ENCODE data around the gene EHBP1. TPM values are rescaled to one million over a fixed set of nuclear protein-coding genes. Genes with fewer than 3 reads are reported as not detected.

The EHBP1 gene
- polyA plus RNA-seq, 3 donors, result 4.2 to 6.1 (median 6.0) TPM

DNA sequence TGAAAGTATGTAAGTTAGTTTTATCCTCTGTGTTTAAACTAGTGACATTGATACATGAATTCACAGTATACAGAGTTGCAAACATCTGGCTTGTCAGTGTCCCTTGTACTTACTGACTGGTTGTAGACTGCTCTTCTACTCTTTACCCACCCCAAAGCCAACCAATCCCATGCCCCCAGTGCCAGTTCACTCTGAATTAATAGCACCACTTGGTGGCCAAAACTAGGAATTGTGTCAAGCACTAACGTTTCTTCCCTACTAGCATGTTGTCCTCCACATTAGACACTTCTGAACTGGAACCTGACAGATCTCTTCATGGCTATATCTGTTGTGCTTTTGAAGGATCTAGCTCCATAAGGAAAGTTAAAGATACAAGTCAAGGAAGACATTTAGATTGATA, 317.9 kb downstream of the EHBP1 start:
- H3K9me3 Mint-ChIP-seq, result peaks cover 0 to 2% (median 0%) of the 10 kb centered on the region in 7 donors
- intact Hi-C loops (cut with micrococcal nuclease), result no loop called here
- Histone ChIP-seq H3K27me3 (ENCODE audit: control insufficient read depth in 2 of 2, insufficient read depth in 2 of 2, low read length in 2 of 2) (no peaks in the 10 kb centered on the region), H3K9ac (ENCODE audit: insufficient read depth, low read length, poor library complexity, severe bottlenecking) (no peak overlapping the region), H3K4me3 (replicated peaks in 1 of 3; ENCODE audit: low read depth in 2 of 3, low read length in 3 of 3) (no peak overlapping the region), H3K4me1 (ENCODE audit: control insufficient read depth in 1 of 2, insufficient read depth in 2 of 2, low read length in 2 of 2) (no peaks in the 10 kb centered on the region), H4K20me1 (ENCODE audit: insufficient read depth, low read length) (no peaks in the 10 kb centered on the region), H2AFZ (ENCODE audit: insufficient read depth, low read depth, low read length, poor library complexity, severe bottlenecking) (no peak overlapping the region), H3K79me2 (ENCODE audit: insufficient read depth, low read length) (no peaks in the 10 kb centered on the region), H3K36me3 (replicated peaks in 1 of 2; ENCODE audit: control insufficient read depth in 1 of 2, insufficient read depth in 2 of 2, low read length in 2 of 2) (no peaks in the 10 kb centered on the region), H3K9me3 (replicated peaks in 1 of 2; ENCODE audit: control insufficient read depth in 1 of 2, insufficient read depth in 1 of 2, low read length in 2 of 2) (no peaks in the 10 kb centered on the region), H3K27ac (ENCODE audit: low read depth in 1 of 2, low read length in 2 of 2) (no peak overlapping the region), H3K4me2 (replicated peaks; ENCODE audit: extremely low read depth, low read length, poor library complexity, severe bottlenecking) (no peak overlapping the region)
- H3K27ac Mint-ChIP-seq, result no peak overlapping the region
- H3K27me3 Mint-ChIP-seq (ENCODE audit: low read depth in 3 of 3), result peaks cover 0 to 3% (median 1%) of the 10 kb centered on the region in 3 donors
- no peaks in the 10 kb centered on the region for H3K4me1 Mint-ChIP-seq
- H3K36me3 Mint-ChIP-seq, result peaks cover 4 to 12% of the 10 kb centered on the region in 2 donors
- TF ChIP-seq, protein P1, sequence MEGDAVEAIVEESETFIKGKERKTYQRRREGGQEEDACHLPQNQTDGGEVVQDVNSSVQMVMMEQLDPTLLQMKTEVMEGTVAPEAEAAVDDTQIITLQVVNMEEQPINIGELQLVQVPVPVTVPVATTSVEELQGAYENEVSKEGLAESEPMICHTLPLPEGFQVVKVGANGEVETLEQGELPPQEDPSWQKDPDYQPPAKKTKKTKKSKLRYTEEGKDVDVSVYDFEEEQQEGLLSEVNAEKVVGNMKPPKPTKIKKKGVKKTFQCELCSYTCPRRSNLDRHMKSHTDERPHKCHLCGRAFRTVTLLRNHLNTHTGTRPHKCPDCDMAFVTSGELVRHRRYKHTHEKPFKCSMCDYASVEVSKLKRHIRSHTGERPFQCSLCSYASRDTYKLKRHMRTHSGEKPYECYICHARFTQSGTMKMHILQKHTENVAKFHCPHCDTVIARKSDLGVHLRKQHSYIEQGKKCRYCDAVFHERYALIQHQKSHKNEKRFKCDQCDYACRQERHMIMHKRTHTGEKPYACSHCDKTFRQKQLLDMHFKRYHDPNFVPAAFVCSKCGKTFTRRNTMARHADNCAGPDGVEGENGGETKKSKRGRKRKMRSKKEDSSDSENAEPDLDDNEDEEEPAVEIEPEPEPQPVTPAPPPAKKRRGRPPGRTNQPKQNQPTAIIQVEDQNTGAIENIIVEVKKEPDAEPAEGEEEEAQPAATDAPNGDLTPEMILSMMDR (IDR thresholded peaks at IDR 0.05), result no peak
- no peak overlapping the region for H3K4me3 Mint-ChIP-seq
- DNase-seq, result no peak
- no CpG with 5 or more reads among the region's 1 CpG for WGBS (ENCODE audit: insufficient coverage)

DNA sequence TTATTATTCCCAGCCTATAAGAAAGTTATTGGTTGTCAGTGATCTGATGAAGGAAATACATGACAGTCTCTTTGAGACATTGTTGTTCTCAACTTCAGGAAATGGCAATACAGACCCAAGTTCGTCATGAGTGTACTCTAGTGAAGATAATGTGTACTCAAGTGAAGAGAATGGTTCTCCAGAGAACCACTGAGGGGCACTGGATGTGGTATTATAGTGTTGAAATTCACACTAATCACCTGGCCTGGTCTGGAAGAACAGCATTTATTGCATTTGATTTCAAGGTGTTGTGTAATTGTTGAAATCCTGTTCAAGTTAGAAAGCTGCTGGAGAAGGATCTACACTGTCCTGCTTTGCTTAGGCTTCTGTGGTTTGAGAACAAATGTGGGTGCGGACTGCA, 321.7 kb downstream of the EHBP1 start:
- H3K4me1 ChIP-seq (ENCODE audit: control insufficient read depth in 1 of 2, insufficient read depth in 2 of 2, low read length in 2 of 2), result no peaks in the 10 kb centered on the region
- H3K4me3 ChIP-seq (replicated peaks in 1 of 3; ENCODE audit: low read depth in 2 of 3, low read length in 3 of 3), result no peak overlapping the region
- no peak overlapping the region for H2AFZ ChIP-seq (ENCODE audit: insufficient read depth, low read depth, low read length, poor library complexity, severe bottlenecking)
- H3K4me3 Mint-ChIP-seq, result no peak overlapping the region
- TF ChIP-seq, protein P1 (IDR thresholded peaks at IDR 0.05), result no peak
- no peak overlapping the region for H3K27ac Mint-ChIP-seq
- H3K9ac ChIP-seq (ENCODE audit: insufficient read depth, low read length, poor library complexity, severe bottlenecking), result no peak overlapping the region
- no peaks in the 10 kb centered on the region for H3K79me2 ChIP-seq (ENCODE audit: insufficient read depth, low read length)
- peaks cover 0 to 4% (median 3%) of the 10 kb centered on the region in 3 donors for H3K27me3 Mint-ChIP-seq (ENCODE audit: low read depth in 3 of 3)
- H3K36me3 ChIP-seq (replicated peaks in 1 of 2; ENCODE audit: control insufficient read depth in 1 of 2, insufficient read depth in 2 of 2, low read length in 2 of 2), result no peaks in the 10 kb centered on the region
- H3K9me3 ChIP-seq (replicated peaks in 1 of 2; ENCODE audit: control insufficient read depth in 1 of 2, insufficient read depth in 1 of 2, low read length in 2 of 2), result no peaks in the 10 kb centered on the region
- H3K9me3 Mint-ChIP-seq, result no peaks in the 10 kb centered on the region
- 82% methylated on average over 1 of the region's 2 CpGs for WGBS (ENCODE audit: insufficient coverage)
- H4K20me1 ChIP-seq (ENCODE audit: insufficient read depth, low read length), result no peaks in the 10 kb centered on the region
- H3K27ac ChIP-seq (ENCODE audit: low read depth in 1 of 2, low read length in 2 of 2), result no peak overlapping the region
- intact Hi-C loops (cut with micrococcal nuclease), result no loop called here
- no peak overlapping the region for H3K4me2 ChIP-seq (replicated peaks; ENCODE audit: extremely low read depth, low read length, poor library complexity, severe bottlenecking)
- H3K4me1 Mint-ChIP-seq, result no peaks in the 10 kb centered on the region
- H3K27me3 ChIP-seq (ENCODE audit: control insufficient read depth in 2 of 2, insufficient read depth in 2 of 2, low read length in 2 of 2), result no peaks in the 10 kb centered on the region
- no peak for DNase-seq
- peaks cover 2 to 10% of the 10 kb centered on the region in 2 donors for H3K36me3 Mint-ChIP-seq

Measured in CD14-positive monocyte (primary cell).